SK-N-SH (cell line): ENCODE results near the gene AFAP1. TPM values are rescaled to one million over a fixed set of nuclear protein-coding genes. Genes with fewer than 3 reads are reported as not detected.

Experiments
- CTCF ChIA-PET: fragments of 300-600, 350-600 bp; formaldehyde crosslinking; extraction: SDS; loops from one replicate; lab custom pipeline; 2021; lab: Yijun Ruan, JAX
- POLR2A ChIA-PET: fragments of 350-600 bp; sonication (Branson Sonifier 250); formaldehyde crosslinking; extraction: SDS; loops from one replicate; lab custom pipeline; 2020; ENCODE audit warnings: antibody characterized with exemption, inconsistent platforms; lab: Yijun Ruan, JAX
- DNase-seq: peaks from one replicate; pipeline ENCODE4 v3.0.0; 2012
- H2AFZ ChIP-seq: fragments of 200-600 bp; sonication (generic); 2 replicates; pipeline ENCODE4 v1.8.1; 2016; ENCODE audit warnings: antibody characterized with exemption, mild to moderate bottlenecking, low read depth
- H3F3A ChIP-seq: fragments of 200-600 bp; sonication (generic); replicated peaks from 2 replicates; pipeline ENCODE3; 2016; ENCODE audit warnings: antibody characterized with exemption, mild to moderate bottlenecking; ENCODE audit not compliant: insufficient read depth
- H3K27ac ChIP-seq, 2 experiments: fragments of 200-500 bp in 1 of 2; fragments of 200-600 bp in 1 of 2; sonication (Bioruptor generic) in 1 of 2; sonication (generic), shearing (Covaris generic) in 1 of 2; 2 replicates each; pipeline versions ENCODE4 v1.5.1 to v1.6.1; 2014 to 2016; ENCODE audit warnings: low read depth in 2 of 2, inconsistent platforms in 1 of 2, low read length in 1 of 2, mild to moderate bottlenecking in 1 of 2, mixed read lengths in 1 of 2
- H3K27me3 ChIP-seq: fragments of 200-600 bp; sonication (generic), shearing (Covaris generic); 2 replicates; pipeline ENCODE4 v1.6.1; 2016; ENCODE audit warnings: mixed run types; ENCODE audit not compliant: insufficient read depth
- H3K36me3 ChIP-seq, 2 experiments: fragments of 200-500 bp in 1 of 2; fragments of 200-600 bp in 1 of 2; sonication (Bioruptor generic) in 1 of 2; sonication (generic) in 1 of 2; replicated peaks in 1 of 2; 2 replicates each; pipeline versions ENCODE3 to v1.5.1; 2014 to 2016; ENCODE audit warnings: low read length in 1 of 2, mild to moderate bottlenecking in 1 of 2; ENCODE audit not compliant: insufficient read depth in 2 of 2, control insufficient read depth in 1 of 2
- H3K4me1 ChIP-seq, 2 experiments: fragments of 200-500 bp in 1 of 2; fragments of 200-600 bp in 1 of 2; sonication (Bioruptor generic) in 1 of 2; sonication (generic), shearing (Covaris generic) in 1 of 2; 2 replicates each; pipeline versions ENCODE4 v1.5.1 to v1.6.1; 2014 to 2016; ENCODE audit warnings: low read depth in 1 of 2, low read length in 1 of 2, mixed run types in 1 of 2; ENCODE audit not compliant: insufficient read depth in 2 of 2, control insufficient read depth in 1 of 2
- H3K4me2 ChIP-seq: fragments of 200-600 bp; sonication (generic), shearing (Covaris generic); 2 replicates; pipeline ENCODE4 v1.6.1; 2017; ENCODE audit warnings: mixed run types
- H3K4me3 ChIP-seq, 2 experiments: fragments of 200-500 bp in 1 of 2; fragments of 200-600 bp in 1 of 2; sonication (Bioruptor generic) in 1 of 2; sonication (generic), shearing (Covaris generic) in 1 of 2; 2 replicates each; pipeline versions ENCODE4 v1.5.1 to v1.8.1; 2014 to 2016; ENCODE audit warnings: low read depth in 2 of 2, inconsistent platforms in 1 of 2, low read length in 1 of 2, mild to moderate bottlenecking in 1 of 2, mixed read lengths in 1 of 2, moderate library complexity in 1 of 2
- H3K79me2 ChIP-seq: fragments of 200-600 bp; sonication (generic); 2 replicates; pipeline ENCODE4 v1.8.1; 2017; ENCODE audit warnings: mild to moderate bottlenecking; ENCODE audit not compliant: insufficient read depth
- H3K9ac ChIP-seq: fragments of 200-600 bp; sonication (generic); 2 replicates; pipeline ENCODE4 v1.6.1; 2017; ENCODE audit warnings: mixed run types
- H3K9me2 ChIP-seq: fragments of 200-600 bp; sonication (generic); 2 replicates; pipeline ENCODE4 v1.6.1; 2017; ENCODE audit warnings: mixed run types
- H3K9me3 ChIP-seq: fragments of 200-600 bp; sonication (generic); 2 replicates; pipeline ENCODE4 v1.6.1; 2017; ENCODE audit warnings: mixed run types, mild to moderate bottlenecking, moderate library complexity
- H4K20me1 ChIP-seq: fragments of 200-600 bp; sonication (generic); 2 replicates; pipeline ENCODE4 v1.6.1; 2017; ENCODE audit warnings: mild to moderate bottlenecking, mixed run types; ENCODE audit not compliant: insufficient read depth
- CTCF ChIP-seq: fragments of 200-600 bp; sonication (generic); IDR thresholded peaks from 2 replicates; pipeline ENCODE4 v1.6.1; 2017; ENCODE audit warnings: antibody characterized with exemption, mild to moderate bottlenecking, moderate library complexity
- IRF3 ChIP-seq: fragments of 150-350 bp; IDR thresholded peaks from 2 replicates; pipeline ENCODE4 v1.6.1; 2016; ENCODE audit warnings: mild to moderate bottlenecking, low read depth, low read length
- RAD21 ChIP-seq: IDR thresholded peaks from 2 replicates; pipeline ENCODE4 v1.6.1; 2012; ENCODE audit warnings: mild to moderate bottlenecking, low read length
- TCF12 ChIP-seq: IDR thresholded peaks from 2 replicates; pipeline ENCODE4 v1.4.0; 2012
- WGBS: methylation state at CpG from one replicate; pipeline ENCODE4 v1.1.6; 2017; ENCODE audit warnings: low lambda C conversion rate; 5-methylcytosine and 5-hydroxymethylcytosine counted together
- polyA plus RNA-seq, 3 experiments: library from polyadenylated mRNA; depleted of rRNA; stranded (reverse); fragments of >200 nt; gene quantifications; 2 replicates each; pipeline ENCODE4 v1.2.3, GENCODE V29; 2012

Gene AFAP1
- polyA plus RNA-seq, 1 of the 3 experiments (the other 2 are of a cell fraction) = 67.9 TPM

GRCh38 chr4:7885216-7886006 is 54.2 kb downstream of the AFAP1 start:
- Histone ChIP-seq H3K9me2 (no peaks in the 10 kb centered on the region), H3K4me3 (no peak overlapping the region), H3F3A (peaks cover 57% of the 10 kb centered on the region), H3K9me3 (peaks cover 5% of the 10 kb centered on the region; the same call in 1 of the 2 replicates), H3K4me2 (peak overlapping the region; percentile 38; the same call in 1 of the 2 replicates), H3K27me3 (no peaks in the 10 kb centered on the region), H3K9ac (no peak overlapping the region), H3K27ac (peak overlapping the region; percentile 97 to 100), H3K36me3 (peaks cover 0 to 34% of the 10 kb centered on the region in 2 experiments), H3K4me1 (peaks cover 37 to 55% of the 10 kb centered on the region in 2 experiments), H2AFZ (no peak overlapping the region), H4K20me1 (peaks cover 31% of the 10 kb centered on the region), H3K79me2 (peaks cover 100% of the 10 kb centered on the region)
- POLR2A ChIA-PET = interaction anchor here (1.4 kb wide), 1 partner anchor 9 kb away, joined by 5 read pairs; no protein-coding TSS in a partner anchor
- TF ChIP-seq RAD21 (0 out of 2 replicates have a peak, but pooled peaks have one; percentile 1), IRF3 (no peak), TCF12 (no peak)
- 91% methylated on average over 16 of the region's 16 CpGs for WGBS
- CTCF ChIA-PET = interaction anchor here (0.8 to 2.6 kb wide), 10 partner anchors 8 to 100 kb away, joined by 3 to 10 read pairs (median 5); no protein-coding TSS in a partner anchor
- no peak for DNase-seq

GRCh38 chr4:7880683-7881082 is 59.0 kb downstream of the AFAP1 start:
- 87% methylated on average over 7 of the region's 7 CpGs for WGBS
- Histone ChIP-seq H3K27ac (peak overlapping the region; percentile 50 to 91), H3K9me3 (no peaks in the 10 kb centered on the region), H4K20me1 (peaks cover 59% of the 10 kb centered on the region; the same call in 1 of the 2 replicates), H3K79me2 (peaks cover 100% of the 10 kb centered on the region), H3F3A (peaks cover 63% of the 10 kb centered on the region), H3K9me2 (no peaks in the 10 kb centered on the region), H3K9ac (peak overlapping the region; percentile 54; the same call in 1 of the 2 replicates), H3K4me2 (peak overlapping the region; percentile 49), H3K4me3 (no peak overlapping the region), H3K4me1 (peaks cover 58 to 71% of the 10 kb centered on the region in 2 experiments), H3K27me3 (no peaks in the 10 kb centered on the region), H3K36me3 (peaks cover 0 to 19% of the 10 kb centered on the region in 2 experiments), H2AFZ (no peak overlapping the region)
- CTCF ChIA-PET = interaction anchor here (0.9 to 2.7 kb wide), 2 partner anchors 76 to 79 kb away, joined by 3 to 20 read pairs; no protein-coding TSS in a partner anchor
- DNase-seq = no peak
- POLR2A ChIA-PET = no interaction called here
- no peak for TF ChIP-seq CTCF
